GOT3 (cell line): ENCODE results near the gene TRMO.

Experiments
- DNase-seq: peaks from one replicate; lab custom pipeline; 2025; ENCODE audit warnings: mixed read lengths; lab: John Stamatoyannopoulos, UW

The TRMO gene

GRCh38 chr9:97903177-97903576 is 19.1 kb downstream of the TRMO start:
- DNase-seq = no peak

- DNase-seq = no peak
These were observed 21.3 kb downstream of the TRMO start for GRCh38 chr9:97900738-97901565.

- no peak for DNase-seq
These were observed 22.1 kb downstream of the TRMO start for GRCh38 chr9:97900103-97900737.

GRCh38 chr9:97895695-97896332 is 26.5 kb downstream of the TRMO start:
- no peak for DNase-seq

- no peak for DNase-seq
These were observed 27.1 kb downstream of the TRMO start for GRCh38 chr9:97895211-97895610.

GRCh38 chr9:97892421-97892820 is 29.9 kb downstream of the TRMO start:
- DNase-seq = no peak

- DNase-seq = no peak
These were observed 30.6 kb downstream of the TRMO start for GRCh38 chr9:97891736-97892135.

GRCh38 chr9:97889941-97890887 is 32.1 kb downstream of the TRMO start:
- DNase-seq = no peak

- DNase-seq = no peak
These were observed 42.0 kb downstream of the TRMO start for GRCh38 chr9:97880336-97880735.

GRCh38 chr9:97876061-97876460 is 46.2 kb downstream of the TRMO start:
- DNase-seq = no peak

GRCh38 chr9:97875111-97875510 is 47.2 kb downstream of the TRMO start:
- DNase-seq = no peak

GRCh38 chr9:97874624-97875023 is 47.7 kb downstream of the TRMO start:
- DNase-seq = no peak

- DNase-seq = no peak
These were observed 48.4 kb downstream of the TRMO start for GRCh38 chr9:97873882-97874281.

GRCh38 chr9:97873425-97873824 is 48.9 kb downstream of the TRMO start:
- DNase-seq = no peak

- no peak for DNase-seq
These were observed 53.4 kb downstream of the TRMO start for GRCh38 chr9:97868859-97869258.

- DNase-seq = no peak
These were observed 55.5 kb downstream of the TRMO start for GRCh38 chr9:97866848-97867247.

- no peak for DNase-seq
These were observed 56.0 kb downstream of the TRMO start for GRCh38 chr9:97866300-97866699.

- no peak for DNase-seq
These were observed 57.9 kb downstream of the TRMO start for GRCh38 chr9:97864396-97864795.

GRCh38 chr9:97863314-97863713 is 59.0 kb downstream of the TRMO start:
- DNase-seq = no peak

GRCh38 chr9:97861148-97861475 is 61.2 kb downstream of the TRMO start:
- no peak for DNase-seq

- DNase-seq = no peak
These were observed 61.7 kb downstream of the TRMO start for GRCh38 chr9:97860451-97861147.
